Measurements from ENCODE around the gene NUDT21. TPM values are rescaled to one million over a fixed set of nuclear protein-coding genes. Genes with fewer than 3 reads are reported as not detected.
A peak's percentile ranks its signal among the peaks of the same experiment; 100 is the strongest.

NUDT21 gene
- total RNA-seq, 1 donor: 58.6 TPM

DNA sequence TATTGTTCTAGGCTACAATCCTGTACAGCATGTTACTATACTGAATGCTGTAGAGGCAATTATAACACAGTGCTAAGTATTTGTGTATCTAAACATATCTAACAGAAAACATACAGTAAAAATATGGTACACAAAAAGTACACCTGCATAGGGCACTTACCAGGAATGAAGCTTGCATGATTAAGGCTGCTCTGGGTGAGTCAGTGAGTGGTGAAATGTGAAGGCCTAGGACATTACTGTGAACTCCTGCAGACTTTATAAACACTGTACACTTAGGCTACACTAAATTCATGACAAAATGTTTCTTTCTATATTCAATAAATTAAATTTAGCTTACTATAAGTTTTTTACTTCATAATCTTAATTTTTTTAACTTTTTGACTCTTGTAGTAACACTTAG lies 62.9 kb downstream of the NUDT21 start:
- no peaks in the 10 kb centered on the region for H3K27me3 ChIP-seq (ENCODE audit: insufficient read depth, low read length)
- H3K4me2 ChIP-seq (ENCODE audit: insufficient read depth, low read length): no peak overlapping the region
- TF ChIP-seq, protein P1, sequence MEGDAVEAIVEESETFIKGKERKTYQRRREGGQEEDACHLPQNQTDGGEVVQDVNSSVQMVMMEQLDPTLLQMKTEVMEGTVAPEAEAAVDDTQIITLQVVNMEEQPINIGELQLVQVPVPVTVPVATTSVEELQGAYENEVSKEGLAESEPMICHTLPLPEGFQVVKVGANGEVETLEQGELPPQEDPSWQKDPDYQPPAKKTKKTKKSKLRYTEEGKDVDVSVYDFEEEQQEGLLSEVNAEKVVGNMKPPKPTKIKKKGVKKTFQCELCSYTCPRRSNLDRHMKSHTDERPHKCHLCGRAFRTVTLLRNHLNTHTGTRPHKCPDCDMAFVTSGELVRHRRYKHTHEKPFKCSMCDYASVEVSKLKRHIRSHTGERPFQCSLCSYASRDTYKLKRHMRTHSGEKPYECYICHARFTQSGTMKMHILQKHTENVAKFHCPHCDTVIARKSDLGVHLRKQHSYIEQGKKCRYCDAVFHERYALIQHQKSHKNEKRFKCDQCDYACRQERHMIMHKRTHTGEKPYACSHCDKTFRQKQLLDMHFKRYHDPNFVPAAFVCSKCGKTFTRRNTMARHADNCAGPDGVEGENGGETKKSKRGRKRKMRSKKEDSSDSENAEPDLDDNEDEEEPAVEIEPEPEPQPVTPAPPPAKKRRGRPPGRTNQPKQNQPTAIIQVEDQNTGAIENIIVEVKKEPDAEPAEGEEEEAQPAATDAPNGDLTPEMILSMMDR (IDR thresholded peaks at IDR 0.05; ENCODE audit: extremely low read depth, low read depth, low read length): no peak
- no peak for DNase-seq (ENCODE audit: insufficient read length, low spot score, missing footprints)
- H2AFZ ChIP-seq (ENCODE audit: low read length): no peak overlapping the region
- peak overlapping the region; percentile 15 for H3K27ac ChIP-seq (ENCODE audit: low read depth, low read length)
- no peaks in the 10 kb centered on the region for H3K9me3 ChIP-seq (ENCODE audit: low read depth, low read length)
- peaks cover 3% of the 10 kb centered on the region for H4K20me1 ChIP-seq (ENCODE audit: insufficient read depth, low read length)
- no peak overlapping the region for H3K4me3 ChIP-seq (ENCODE audit: insufficient read depth, low read length)
- peaks cover 21% of the 10 kb centered on the region for H3K4me1 ChIP-seq (ENCODE audit: insufficient read depth, low read length)
- H3K79me2 ChIP-seq (ENCODE audit: insufficient read depth, low read length): peaks cover 6% of the 10 kb centered on the region
- peaks cover 26% of the 10 kb centered on the region for H3K36me3 ChIP-seq (ENCODE audit: insufficient read depth, low read length)

DNA sequence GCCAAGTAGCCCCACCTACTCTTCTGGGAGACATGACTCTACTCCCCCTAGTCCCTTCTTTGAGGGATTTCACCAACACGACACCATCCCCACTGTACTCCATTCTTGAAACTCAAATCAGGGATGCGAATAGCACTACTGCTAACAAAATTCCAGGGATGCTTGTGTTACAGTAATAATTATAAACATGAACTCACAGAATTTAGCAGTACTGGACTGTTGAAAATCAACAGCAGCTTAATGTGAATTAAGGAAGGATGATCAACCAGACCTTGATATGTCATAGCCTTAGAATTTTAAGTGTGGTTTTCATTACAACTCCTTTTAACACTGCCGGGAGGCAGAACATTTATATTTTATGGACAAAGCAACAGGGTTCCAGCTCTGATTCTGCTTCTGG lies 63.7 kb downstream of the NUDT21 start:
- Histone ChIP-seq H3K4me3 (ENCODE audit: insufficient read depth, low read length) (no peak overlapping the region), H3K4me2 (ENCODE audit: insufficient read depth, low read length) (no peak overlapping the region), H3K9me3 (ENCODE audit: low read depth, low read length) (no peaks in the 10 kb centered on the region), H3K36me3 (ENCODE audit: insufficient read depth, low read length) (peaks cover 26% of the 10 kb centered on the region), H3K4me1 (ENCODE audit: insufficient read depth, low read length) (peaks cover 23% of the 10 kb centered on the region), H3K79me2 (ENCODE audit: insufficient read depth, low read length) (peaks cover 6% of the 10 kb centered on the region), H2AFZ (ENCODE audit: low read length) (no peak overlapping the region), H3K27ac (ENCODE audit: low read depth, low read length) (peak overlapping the region; percentile 15), H4K20me1 (ENCODE audit: insufficient read depth, low read length) (peaks cover 3% of the 10 kb centered on the region), H3K27me3 (ENCODE audit: insufficient read depth, low read length) (no peaks in the 10 kb centered on the region)
- DNase-seq (ENCODE audit: insufficient read length, low spot score, missing footprints): no peak
- TF ChIP-seq, protein P1 (IDR thresholded peaks at IDR 0.05; ENCODE audit: extremely low read depth, low read depth, low read length): no peak

DNA sequence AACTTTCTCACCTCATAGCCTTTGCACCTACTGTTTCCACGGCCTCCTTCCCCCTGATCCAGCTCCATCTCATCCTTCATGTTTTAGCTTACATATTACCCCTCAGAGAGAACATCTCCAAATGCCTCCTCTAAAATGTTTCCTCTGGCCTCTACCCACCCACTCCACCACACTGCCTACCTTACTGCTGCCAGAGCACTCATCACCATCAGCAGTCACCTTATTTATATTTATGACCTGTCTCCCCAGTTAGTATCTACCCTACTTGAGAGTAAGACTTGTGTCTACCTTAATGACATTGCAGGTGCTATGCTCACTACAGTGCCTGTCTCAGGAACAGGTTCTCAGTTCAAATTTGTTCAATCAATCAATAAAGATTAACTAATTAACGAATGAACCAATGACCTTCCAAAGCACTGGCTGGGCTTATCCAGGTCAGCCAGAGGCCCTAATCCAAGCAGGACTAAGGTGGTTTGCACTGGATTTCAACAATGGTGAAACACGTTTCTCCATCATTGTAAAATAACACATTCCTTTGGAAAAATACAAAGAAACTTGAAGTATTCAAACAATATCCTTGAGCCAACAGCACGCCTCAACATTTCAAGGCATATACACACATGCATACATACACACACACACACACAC lies 66.9 kb downstream of the NUDT21 start:
- Histone ChIP-seq H3K27ac (ENCODE audit: low read depth, low read length) (no peak overlapping the region), H3K27me3 (ENCODE audit: insufficient read depth, low read length) (no peaks in the 10 kb centered on the region), H3K4me1 (ENCODE audit: insufficient read depth, low read length) (peaks cover 12% of the 10 kb centered on the region), H3K79me2 (ENCODE audit: insufficient read depth, low read length) (peaks cover 2% of the 10 kb centered on the region), H4K20me1 (ENCODE audit: insufficient read depth, low read length) (no peaks in the 10 kb centered on the region), H2AFZ (ENCODE audit: low read length) (no peak overlapping the region), H3K9me3 (ENCODE audit: low read depth, low read length) (peaks cover 2% of the 10 kb centered on the region), H3K4me3 (ENCODE audit: insufficient read depth, low read length) (no peak overlapping the region), H3K4me2 (ENCODE audit: insufficient read depth, low read length) (no peak overlapping the region), H3K36me3 (ENCODE audit: insufficient read depth, low read length) (peaks cover 44% of the 10 kb centered on the region)
- TF ChIP-seq, protein P1 (IDR thresholded peaks at IDR 0.05; ENCODE audit: extremely low read depth, low read depth, low read length): no peak
- DNase-seq (ENCODE audit: insufficient read length, low spot score, missing footprints): no peak

DNA sequence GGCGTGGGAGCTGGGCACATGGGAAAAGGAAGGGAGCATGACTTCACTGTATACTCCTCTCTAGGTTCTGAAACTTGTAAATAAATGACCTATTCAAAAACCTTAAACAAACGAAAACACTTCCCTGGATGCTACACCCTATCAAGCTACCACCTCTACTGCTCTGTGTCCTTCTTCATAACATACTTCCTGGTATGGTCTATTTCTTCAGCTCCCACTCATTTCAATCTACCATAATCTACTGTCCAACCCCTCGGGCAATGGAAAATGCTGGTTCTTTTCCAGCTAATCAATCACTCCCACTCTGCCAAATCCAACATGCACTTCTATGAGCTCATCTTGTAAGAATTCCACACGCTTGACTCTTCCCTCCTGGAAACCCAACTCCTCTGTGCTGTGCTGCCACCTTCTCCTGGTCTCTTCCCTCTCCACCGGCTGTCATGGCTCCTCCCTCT lies 68.2 kb downstream of the NUDT21 start:
- DNase-seq (ENCODE audit: insufficient read length, low spot score, missing footprints): no peak
- H3K4me1 ChIP-seq (ENCODE audit: insufficient read depth, low read length): peaks cover 5% of the 10 kb centered on the region
- no peaks in the 10 kb centered on the region for H3K79me2 ChIP-seq (ENCODE audit: insufficient read depth, low read length)
- H3K4me3 ChIP-seq (ENCODE audit: insufficient read depth, low read length): no peak overlapping the region
- no peaks in the 10 kb centered on the region for H3K27me3 ChIP-seq (ENCODE audit: insufficient read depth, low read length)
- peaks cover 36% of the 10 kb centered on the region for H3K36me3 ChIP-seq (ENCODE audit: insufficient read depth, low read length)
- peaks cover 2% of the 10 kb centered on the region for H3K9me3 ChIP-seq (ENCODE audit: low read depth, low read length)
- H3K4me2 ChIP-seq (ENCODE audit: insufficient read depth, low read length): no peak overlapping the region
- no peak overlapping the region for H3K27ac ChIP-seq (ENCODE audit: low read depth, low read length)
- no peaks in the 10 kb centered on the region for H4K20me1 ChIP-seq (ENCODE audit: insufficient read depth, low read length)
- TF ChIP-seq, protein P1 (IDR thresholded peaks at IDR 0.05; ENCODE audit: extremely low read depth, low read depth, low read length): no peak
- no peak overlapping the region for H2AFZ ChIP-seq (ENCODE audit: low read length)
